Thymus (tissue), 11 donors: Measurements from ENCODE around the gene ZNHIT3. TPM values are rescaled to one million over a fixed set of nuclear protein-coding genes. Genes with fewer than 3 reads are reported as not detected.

Experiments used
- DNase-seq, 9 donors: peaks; one replicate each; pipeline ENCODE4 v3.0.0-alpha.2; 2013; ENCODE audit warnings: low spot score in 9 of 9, low read depth in 6 of 9, missing footprints in 1 of 9
- H3K27ac ChIP-seq, 2 donors: one replicate each; pipeline ENCODE4 v1.5.1; 2013; ENCODE audit warnings: control low read depth in 1 of 2, low read depth in 1 of 2, low read length in 1 of 2, mild to moderate bottlenecking in 1 of 2, moderate library complexity in 1 of 2
- H3K27me3 ChIP-seq, 2 donors: one replicate each; pipeline ENCODE4 v1.5.1; 2013; ENCODE audit warnings: low read length in 1 of 2; ENCODE audit not compliant: control insufficient read depth in 2 of 2, insufficient read depth in 1 of 2
- H3K36me3 ChIP-seq, 2 donors: one replicate each; pipeline ENCODE4 v1.5.1; 2013; ENCODE audit warnings: low read length in 1 of 2, mild to moderate bottlenecking in 1 of 2, moderate library complexity in 1 of 2; ENCODE audit not compliant: control insufficient read depth in 2 of 2, insufficient read depth in 2 of 2
- H3K4me1 ChIP-seq, 2 donors: one replicate each; pipeline ENCODE4 v1.5.1; 2013; ENCODE audit warnings: low read length in 2 of 2; ENCODE audit not compliant: control insufficient read depth in 2 of 2, insufficient read depth in 2 of 2
- H3K4me3 ChIP-seq, 2 donors: one replicate each; pipeline ENCODE4 v1.5.1; 2013; ENCODE audit warnings: low read length in 2 of 2, control low read depth in 1 of 2, mild to moderate bottlenecking in 1 of 2
- H3K9me3 ChIP-seq, 2 donors: one replicate each; pipeline ENCODE4 v1.5.1; 2013; ENCODE audit warnings: low read length in 1 of 2, mild to moderate bottlenecking in 1 of 2; ENCODE audit not compliant: control insufficient read depth in 2 of 2, insufficient read depth in 1 of 2
- WGBS: extraction: QIAGEN DNeasy Blood & Tissue Kit; methylation state at CpG from one replicate; pipeline ENCODE4 v1.1.7; 2013; 5-methylcytosine and 5-hydroxymethylcytosine counted together
- polyA plus RNA-seq: library from polyadenylated mRNA; stranded (reverse); fragments of 200-250 nt; gene quantifications from one replicate; pipeline ENCODE4 v1.2.3, GENCODE V29; 2013
- total RNA-seq: library from RNA; stranded (reverse); fragments of 120-200 nt; gene quantifications from one replicate; pipeline ENCODE4 v1.2.4, GENCODE V29; 2013
- donor health status: healthy.

ZNHIT3 gene
- total and polyA plus RNA-seq, 2 donors: 64.0 to 68.0 TPM

- no peaks in the 10 kb centered on the region for H3K4me1 ChIP-seq
- no peak for DNase-seq
- no peak overlapping the region for H3K27ac ChIP-seq
- no peaks in the 10 kb centered on the region for H3K9me3 ChIP-seq
- H3K4me3 ChIP-seq: no peak overlapping the region
- WGBS: 99% methylated on average over 4 of the region's 4 CpGs
- no peaks in the 10 kb centered on the region for H3K27me3 ChIP-seq
- peaks cover 16 to 28% of the 10 kb centered on the region in 2 donors for H3K36me3 ChIP-seq
These were observed 29.4 kb downstream of the ZNHIT3 start for GRCh38 chr17:36515837-36516236.

- no peak overlapping the region for H3K27ac ChIP-seq
- H3K9me3 ChIP-seq: no peaks in the 10 kb centered on the region
- no peak for DNase-seq
- H3K36me3 ChIP-seq: peaks cover 30 to 36% of the 10 kb centered on the region in 2 donors
- no peaks in the 10 kb centered on the region for H3K27me3 ChIP-seq
- over 99% methylated on average over 2 of the region's 2 CpGs for WGBS
- H3K4me1 ChIP-seq: no peaks in the 10 kb centered on the region
- H3K4me3 ChIP-seq: no peak overlapping the region
These were observed 36.6 kb downstream of the ZNHIT3 start for GRCh38 chr17:36523113-36523512.

- peaks cover 33 to 45% of the 10 kb centered on the region in 2 donors for H3K36me3 ChIP-seq
- H3K27ac ChIP-seq: no peak overlapping the region
- H3K4me3 ChIP-seq: no peak overlapping the region
- no peaks in the 10 kb centered on the region for H3K9me3 ChIP-seq
- DNase-seq: no peak
- no peaks in the 10 kb centered on the region for H3K27me3 ChIP-seq
- no peaks in the 10 kb centered on the region for H3K4me1 ChIP-seq
- WGBS: 85% methylated on average over 4 of the region's 4 CpGs
These were observed 38.0 kb downstream of the ZNHIT3 start for GRCh38 chr17:36524428-36524876.

GRCh38 chr17:36525113-36525512, 38.6 kb downstream of the ZNHIT3 start:
- H3K9me3 ChIP-seq: no peaks in the 10 kb centered on the region
- 99% methylated on average over 2 of the region's 2 CpGs for WGBS
- no peaks in the 10 kb centered on the region for H3K27me3 ChIP-seq
- no peaks in the 10 kb centered on the region for H3K4me1 ChIP-seq
- H3K36me3 ChIP-seq: peaks cover 33 to 45% of the 10 kb centered on the region in 2 donors
- H3K4me3 ChIP-seq: no peak overlapping the region
- no peak for DNase-seq
- H3K27ac ChIP-seq: no peak overlapping the region

GRCh38 chr17:36525888-36526287, 39.4 kb downstream of the ZNHIT3 start:
- peaks cover 33 to 45% of the 10 kb centered on the region in 2 donors for H3K36me3 ChIP-seq
- H3K27ac ChIP-seq: no peak overlapping the region
- H3K9me3 ChIP-seq: no peaks in the 10 kb centered on the region
- H3K27me3 ChIP-seq: no peaks in the 10 kb centered on the region
- no peak overlapping the region for H3K4me3 ChIP-seq
- DNase-seq: no peak
- H3K4me1 ChIP-seq: no peaks in the 10 kb centered on the region
- over 99% methylated on average over 6 of the region's 6 CpGs for WGBS

GRCh38 chr17:36527621-36528250, 41.3 kb downstream of the ZNHIT3 start:
- H3K27me3 ChIP-seq: no peaks in the 10 kb centered on the region
- peaks cover 37 to 58% of the 10 kb centered on the region in 2 donors for H3K36me3 ChIP-seq
- WGBS: 98% methylated on average over 7 of the region's 7 CpGs

GRCh38 chr17:36529121-36529520, 42.6 kb downstream of the ZNHIT3 start:
- Histone ChIP-seq H3K27me3 (no peaks in the 10 kb centered on the region), H3K4me1 (peaks cover 0 to 3% of the 10 kb centered on the region in 2 donors), H3K27ac (no peak overlapping the region), H3K36me3 (peaks cover 37 to 62% of the 10 kb centered on the region in 2 donors), H3K9me3 (no peaks in the 10 kb centered on the region), H3K4me3 (no peak overlapping the region)
- no peak for DNase-seq

More at GRCh38 chr17:36527621-36528250, 41.3 kb downstream of the ZNHIT3 start:
- DNase-seq: no peak
- Histone ChIP-seq H3K9me3 (no peaks in the 10 kb centered on the region), H3K4me1 (no peaks in the 10 kb centered on the region), H3K27ac (no peak overlapping the region), H3K4me3 (no peak overlapping the region)

- no peak for DNase-seq
- Histone ChIP-seq H3K36me3 (peaks cover 16 to 40% of the 10 kb centered on the region in 2 donors), H3K9me3 (no peaks in the 10 kb centered on the region), H3K27me3 (no peaks in the 10 kb centered on the region), H3K4me1 (peaks cover 0 to 11% of the 10 kb centered on the region in 2 donors), H3K4me3 (no peak overlapping the region), H3K27ac (no peak overlapping the region)
- 95% methylated on average over 2 of the region's 2 CpGs for WGBS
These were observed 46.0 kb downstream of the ZNHIT3 start for GRCh38 chr17:36532435-36532975.

- peak in 5 of 9 donors; percentile 12 to 70 (median 41) for DNase-seq
- Histone ChIP-seq H3K27ac (peak overlapping the region; percentile 96 to 99), H3K9me3 (no peaks in the 10 kb centered on the region), H3K27me3 (no peaks in the 10 kb centered on the region), H3K4me3 (peak overlapping the region; percentile 94 to 98), H3K36me3 (peaks cover 7 to 35% of the 10 kb centered on the region in 2 donors), H3K4me1 (peaks cover 0 to 11% of the 10 kb centered on the region in 2 donors)
- WGBS: 13% methylated on average over 48 of the region's 48 CpGs
These were observed 47.7 kb downstream of the ZNHIT3 start for GRCh38 chr17:36533935-36534839.
